ENCODE measurements around the gene PPP2R2C. TPM values are rescaled to one million over a fixed set of nuclear protein-coding genes. Genes with fewer than 3 reads are reported as not detected.

Gene PPP2R2C
- total RNA-seq, 1 experiment from 2014 or later = 8.1 TPM

DNA sequence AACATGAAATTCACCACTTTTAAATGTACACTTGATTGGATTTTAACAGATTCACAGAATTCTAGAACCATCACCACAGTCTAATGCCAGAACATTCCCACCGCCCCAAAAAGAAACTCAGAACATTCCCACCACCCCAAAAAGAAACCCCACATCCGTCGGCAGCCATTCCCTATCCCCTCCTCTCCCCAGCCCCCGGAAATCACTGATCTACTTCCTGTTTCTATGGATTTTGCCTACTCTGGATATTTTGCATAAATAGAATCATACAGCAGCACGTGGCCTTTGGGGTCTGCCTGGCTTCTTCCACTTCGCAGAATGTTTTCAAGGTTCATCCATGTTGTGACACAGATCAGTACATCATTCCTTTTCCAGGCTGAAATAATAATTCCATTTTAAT lies 79.3 kb downstream of the PPP2R2C start:
- no peak overlapping the region for H3K23ac ChIP-seq (ENCODE audit: insufficient read length, low read depth, low read length)
- no peaks in the 10 kb centered on the region for H3K23me2 ChIP-seq (ENCODE audit: insufficient read length, low read depth, low read length, poor library complexity, severe bottlenecking)
- no peak overlapping the region for H2BK5ac ChIP-seq (ENCODE audit: insufficient read length, low read length)
- no peak overlapping the region for H4K5ac ChIP-seq (ENCODE audit: insufficient read length, low read depth, low read length)
- TF ChIP-seq, protein P1, sequence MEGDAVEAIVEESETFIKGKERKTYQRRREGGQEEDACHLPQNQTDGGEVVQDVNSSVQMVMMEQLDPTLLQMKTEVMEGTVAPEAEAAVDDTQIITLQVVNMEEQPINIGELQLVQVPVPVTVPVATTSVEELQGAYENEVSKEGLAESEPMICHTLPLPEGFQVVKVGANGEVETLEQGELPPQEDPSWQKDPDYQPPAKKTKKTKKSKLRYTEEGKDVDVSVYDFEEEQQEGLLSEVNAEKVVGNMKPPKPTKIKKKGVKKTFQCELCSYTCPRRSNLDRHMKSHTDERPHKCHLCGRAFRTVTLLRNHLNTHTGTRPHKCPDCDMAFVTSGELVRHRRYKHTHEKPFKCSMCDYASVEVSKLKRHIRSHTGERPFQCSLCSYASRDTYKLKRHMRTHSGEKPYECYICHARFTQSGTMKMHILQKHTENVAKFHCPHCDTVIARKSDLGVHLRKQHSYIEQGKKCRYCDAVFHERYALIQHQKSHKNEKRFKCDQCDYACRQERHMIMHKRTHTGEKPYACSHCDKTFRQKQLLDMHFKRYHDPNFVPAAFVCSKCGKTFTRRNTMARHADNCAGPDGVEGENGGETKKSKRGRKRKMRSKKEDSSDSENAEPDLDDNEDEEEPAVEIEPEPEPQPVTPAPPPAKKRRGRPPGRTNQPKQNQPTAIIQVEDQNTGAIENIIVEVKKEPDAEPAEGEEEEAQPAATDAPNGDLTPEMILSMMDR (conservative IDR thresholded peaks at IDR 0.05) = no peak
- H4K91ac ChIP-seq (ENCODE audit: insufficient read length, low read depth, low read length) = no peak overlapping the region
- H3K4me1 ChIP-seq (ENCODE audit: insufficient read depth, low read length) = no peaks in the 10 kb centered on the region
- Mint-ChIP-seq H3K9me3 (no peaks in the 10 kb centered on the region), H3K4me3 (no peak overlapping the region), H3K27me3 (ENCODE audit: low read depth) (no peaks in the 10 kb centered on the region), H3K36me3 (ENCODE audit: insufficient read depth in 1 of 3, low read depth in 3 of 3) (no peaks in the 10 kb centered on the region; a peak in 1 of 7 replicates), H3K4me1 (peaks cover 0 to 14% of the 10 kb centered on the region in 2 experiments; a peak in 1 of 4 replicates), H3K27ac (peak overlapping the region in 1 of 3 experiments; percentile 16; a peak in 1 of 7 replicates)
- H2AK5ac ChIP-seq (ENCODE audit: insufficient read length, low read length) = no peak overlapping the region
- no peaks in the 10 kb centered on the region for H3K9me3 ChIP-seq (ENCODE audit: control insufficient read depth, low read depth, low read length)
- H3K56ac ChIP-seq (ENCODE audit: insufficient read length, low read depth, low read length) = no peak overlapping the region
- no peak for DNase-seq
- H2BK120ac ChIP-seq (ENCODE audit: low read depth, low read length, poor library complexity, severe bottlenecking) = no peak overlapping the region
- H3K79me2 ChIP-seq (ENCODE audit: insufficient read depth, low read length) = no peaks in the 10 kb centered on the region
- H3K18ac ChIP-seq (ENCODE audit: insufficient read length, low read depth, low read length) = no peak overlapping the region
- no peak overlapping the region for H3K14ac ChIP-seq (ENCODE audit: insufficient read depth, low read length)
- H2BK12ac ChIP-seq (ENCODE audit: insufficient read length, low read depth, low read length) = no peak overlapping the region
- H3K9ac ChIP-seq (ENCODE audit: extremely low read depth, insufficient read length, low read length) = no peak overlapping the region
- WGBS (ENCODE audit: extremely low coverage, insufficient read length, low lambda C conversion rate) = no CpG with 5 or more reads among the region's 6 CpGs
- H3K4me2 ChIP-seq (ENCODE audit: insufficient read depth, insufficient read length, low read length) = no peak overlapping the region
- H4K20me1 ChIP-seq (ENCODE audit: control insufficient read depth, insufficient read depth, insufficient read length) = no peaks in the 10 kb centered on the region
- no peak overlapping the region for H4K8ac ChIP-seq (replicated peaks; ENCODE audit: insufficient read length, low read depth, low read length)
- H2BK20ac ChIP-seq (ENCODE audit: low read depth, low read length, poor library complexity, severe bottlenecking) = no peak overlapping the region
- H3K4ac ChIP-seq (ENCODE audit: low read depth, low read length) = no peak overlapping the region
- H2AFZ ChIP-seq (ENCODE audit: low read length) = no peak overlapping the region
- H3K79me1 ChIP-seq (ENCODE audit: insufficient read depth, low read depth, low read length, poor library complexity, severe bottlenecking) = no peaks in the 10 kb centered on the region
- no peak overlapping the region for H2BK15ac ChIP-seq (ENCODE audit: low read depth, low read length)
- no peaks in the 10 kb centered on the region for H3K27me3 ChIP-seq (ENCODE audit: insufficient read depth, low read length)
- H3K27ac ChIP-seq (ENCODE audit: insufficient read length, low read depth, low read length) = no peak overlapping the region
- no peak overlapping the region for H3T11ph ChIP-seq (ENCODE audit: low read length)

Measured in H9 (cell line).